Measurements from ENCODE around the gene EHD3. TPM values are rescaled to one million over a fixed set of nuclear protein-coding genes. Genes with fewer than 3 reads are reported as not detected.

Gene EHD3
- total and polyA plus RNA-seq, 2 of the 8 experiments (the other 6 are each of a cell fraction or from before 2014, with no cell fraction given), result 9.3 to 12.0 TPM

- Histone ChIP-seq H3K79me1 (ENCODE audit: low read depth, low read length) (no peaks in the 10 kb centered on the region), H3K14ac (ENCODE audit: insufficient read length) (no peak overlapping the region), H3K27me3 (replicated peaks in 1 of 4; ENCODE audit: control insufficient read depth in 3 of 4, extremely low read depth in 1 of 4, insufficient read depth in 3 of 4, low read length in 3 of 4) (no peaks in the 10 kb centered on the region), H2BK15ac (ENCODE audit: low read length) (no peak overlapping the region), H3K4ac (replicated peaks; ENCODE audit: insufficient read length, low read depth, low read length) (no peak overlapping the region), H3K23ac (ENCODE audit: insufficient read length) (no peak overlapping the region), H4K20me1 (replicated peaks in 1 of 2; ENCODE audit: control insufficient read depth in 1 of 2, insufficient read depth in 2 of 2, low read length in 2 of 2) (peaks cover 0 to 2% of the 10 kb centered on the region in 2 experiments), H2AK5ac (ENCODE audit: low read depth, low read length) (no peak overlapping the region), H3K4me2 (ENCODE audit: insufficient read depth in 1 of 2, low read depth in 2 of 2, low read length in 2 of 2) (no peak overlapping the region), H4K8ac (ENCODE audit: extremely low read depth, insufficient read depth, low read length) (no peak overlapping the region), H3K4me3 (ENCODE audit: extremely low read depth in 1 of 4, insufficient read depth in 2 of 4, low read depth in 3 of 4, low read length in 4 of 4) (no peak overlapping the region), H2BK5ac (ENCODE audit: low read depth, low read length) (no peak overlapping the region), H2BK20ac (ENCODE audit: low read length) (no peak overlapping the region), H3K36me3 (ENCODE audit: control insufficient read depth in 2 of 4, insufficient read depth in 4 of 4, low read length in 3 of 4) (no peaks in the 10 kb centered on the region), H2BK120ac (replicated peaks; ENCODE audit: low read depth, low read length) (no peak overlapping the region), H4K5ac (ENCODE audit: insufficient read length, low read depth, low read length) (no peak overlapping the region), H3K27ac (ENCODE audit: low read depth, low read length) (no peak overlapping the region), H3K9ac (replicated peaks in 1 of 4; ENCODE audit: extremely low read depth in 1 of 4, low read depth in 3 of 4, low read length in 3 of 4) (no peak overlapping the region), H3K23me2 (ENCODE audit: low read depth, low read length) (peaks cover 2% of the 10 kb centered on the region; the same call in 1 of the 2 replicates), H3K18ac (ENCODE audit: extremely low read depth, low read length) (no peak overlapping the region), H3K56ac (replicated peaks; ENCODE audit: insufficient read length, low read depth, low read length) (no peak overlapping the region), H2BK12ac (ENCODE audit: low read depth, low read length) (no peak overlapping the region), H2AFZ (ENCODE audit: low read length) (no peak overlapping the region), H3K4me1 (replicated peaks in 1 of 4; ENCODE audit: control insufficient read depth in 3 of 4, insufficient read depth in 4 of 4, low read length in 3 of 4) (no peaks in the 10 kb centered on the region), H3K79me2 (ENCODE audit: control insufficient read depth in 1 of 2, insufficient read depth in 2 of 2, low read length in 2 of 2) (no peaks in the 10 kb centered on the region), H3K9me3 (ENCODE audit: insufficient read depth in 2 of 2, low read depth in 1 of 2, low read length in 1 of 2) (no peaks in the 10 kb centered on the region), H4K91ac (replicated peaks; ENCODE audit: insufficient read length, low read length) (no peak overlapping the region)
- CTCF ChIA-PET (ENCODE audit: partially characterized antibody), result interaction anchor here (0.9 to 1.6 kb wide), 2 partner anchors 12 to 128 kb away, joined by 4 read pairs; no protein-coding TSS in a partner anchor
- POLR2A ChIA-PET (ENCODE audit: partially characterized antibody), result no interaction called here
- WGBS, 2 experiments (ENCODE audit: extremely low coverage in 1 of 2, insufficient coverage in 1 of 2, insufficient read length in 1 of 2, insufficient replicate concordance in 2 of 2, low coverage in 1 of 2, low lambda C conversion rate in 2 of 2, missing lambda C conversion rate in 1 of 2), result 100% methylated on average over 2 of the region's 3 CpGs; no CpG with 5 or more reads in 1 of the 2 experiments
- FAIRE-seq, result no peak
- no peak for DNase-seq (ENCODE audit: low read depth in 1 of 2, low spot score in 2 of 2)
- no peak for TF ChIP-seq SRF (IDR thresholded peaks at IDR 0.05; ENCODE audit: low read depth, low read length)
Measured at GRCh38 chr2:31205613-31206012, 28.3 kb upstream of the EHD3 start.

Data from H1 (cell line).